T-helper 2 cell treated with Interferon-gamma antibody and Interleukin-4, amounts not matched to agents 5 μg/mL and 100 μg/mL, for 36 hours (primary cell): Measurements from ENCODE around the gene PGAM5.
A peak's percentile ranks its signal among the peaks of the same experiment; 100 is the strongest.

Experiments
- DNase-seq: peaks from one replicate; pipeline ENCODE4 v3.0.0; 2021; ENCODE audit warnings: low spot score
- H3K27ac Mint-ChIP-seq: one replicate; pipeline ENCODE4 v1.8.0; 2021; ENCODE audit warnings: mild to moderate bottlenecking, mixed read lengths
- H3K27me3 Mint-ChIP-seq: one replicate; pipeline ENCODE4 v1.8.0; 2021; ENCODE audit warnings: low read depth, mixed read lengths
- H3K36me3 Mint-ChIP-seq: one replicate; pipeline ENCODE4 v1.8.0; 2021; ENCODE audit warnings: low read depth, mixed read lengths
- H3K4me1 Mint-ChIP-seq: one replicate; pipeline ENCODE4 v1.8.0; 2021; ENCODE audit warnings: low read depth, mixed read lengths
- H3K4me3 Mint-ChIP-seq: one replicate; pipeline ENCODE4 v1.8.0; 2022; ENCODE audit warnings: mild to moderate bottlenecking, moderate library complexity, mixed read lengths
- H3K9me3 Mint-ChIP-seq: one replicate; pipeline ENCODE4 v1.8.0; 2021; ENCODE audit warnings: mixed read lengths

The PGAM5 gene

GRCh38 chr12:132761032-132761920 lies 50.6 kb downstream of the PGAM5 start, which contains the start of gene ANKLE2:
Gene ANKLE2 (minus strand): TSS chr12:132761832. CDS start chr12:132761798, 34 bp downstream.
- peak within 1 kb of the TSS; percentile 96 for H3K27ac Mint-ChIP-seq
- H3K9me3 Mint-ChIP-seq, result no peaks in the 10 kb centered on the region
- peaks cover 27% of the 10 kb centered on the region for H3K4me1 Mint-ChIP-seq
- no peaks in the 10 kb centered on the region for H3K27me3 Mint-ChIP-seq
- peak; percentile 78 for DNase-seq
- peaks cover 24% of the 10 kb centered on the region for H3K36me3 Mint-ChIP-seq
- H3K4me3 Mint-ChIP-seq, result peak within 1 kb of the TSS; percentile 95

GRCh38 chr12:132761921-132762583 lies 51.4 kb downstream of the PGAM5 start:
- DNase-seq, result peak; percentile 82
- Mint-ChIP-seq H3K36me3 (peaks cover 21% of the 10 kb centered on the region), H3K4me3 (peak overlapping the region; percentile 75), H3K27me3 (no peaks in the 10 kb centered on the region), H3K9me3 (no peaks in the 10 kb centered on the region), H3K4me1 (peaks cover 23% of the 10 kb centered on the region), H3K27ac (peak overlapping the region; percentile 84)

- Mint-ChIP-seq H3K36me3 (peaks cover 25% of the 10 kb centered on the region), H3K27ac (no peak overlapping the region), H3K27me3 (no peaks in the 10 kb centered on the region), H3K4me1 (peaks cover 34% of the 10 kb centered on the region), H3K9me3 (no peaks in the 10 kb centered on the region), H3K4me3 (no peak overlapping the region)
- DNase-seq, result no peak
Measured at GRCh38 chr12:132764231-132764630, 53.6 kb downstream of the PGAM5 start.

- Mint-ChIP-seq H3K27ac (no peak overlapping the region), H3K9me3 (no peaks in the 10 kb centered on the region), H3K4me1 (peaks cover 31% of the 10 kb centered on the region), H3K4me3 (no peak overlapping the region), H3K36me3 (peaks cover 25% of the 10 kb centered on the region), H3K27me3 (no peaks in the 10 kb centered on the region)
- no peak for DNase-seq
Measured at GRCh38 chr12:132765361-132765760, 54.7 kb downstream of the PGAM5 start.

GRCh38 chr12:132766380-132767085 lies 55.9 kb downstream of the PGAM5 start:
- no peaks in the 10 kb centered on the region for H3K27me3 Mint-ChIP-seq
- DNase-seq, result no peak
- H3K36me3 Mint-ChIP-seq, result peaks cover 24% of the 10 kb centered on the region
- peaks cover 29% of the 10 kb centered on the region for H3K4me1 Mint-ChIP-seq
- H3K4me3 Mint-ChIP-seq, result no peak overlapping the region
- H3K27ac Mint-ChIP-seq, result no peak overlapping the region
- no peaks in the 10 kb centered on the region for H3K9me3 Mint-ChIP-seq

GRCh38 chr12:132771126-132771838 lies 60.6 kb downstream of the PGAM5 start:
- H3K27ac Mint-ChIP-seq, result peak overlapping the region; percentile 6
- H3K4me3 Mint-ChIP-seq, result peak overlapping the region; percentile 48

More at GRCh38 chr12:132771126-132771838, 60.6 kb downstream of the PGAM5 start:
- H3K9me3 Mint-ChIP-seq, result no peaks in the 10 kb centered on the region
- H3K36me3 Mint-ChIP-seq, result peaks cover 45% of the 10 kb centered on the region
- peak; percentile 13 for DNase-seq
- peaks cover 28% of the 10 kb centered on the region for H3K4me1 Mint-ChIP-seq
- H3K27me3 Mint-ChIP-seq, result no peaks in the 10 kb centered on the region
